Hepatocyte (in vitro differentiated cells): ENCODE data around the gene SYNJ2.

Source experiments
- EZH2 ChIP-seq: fragments of 200-600 bp; sonication (generic); IDR thresholded peaks from 2 replicates; pipeline ENCODE4 v1.6.1; 2016; ENCODE audit warnings: antibody characterized with exemption, mild to moderate bottlenecking, borderline replicate concordance
- EZH2phosphoT487 ChIP-seq: fragments of 200-600 bp; sonication (generic); IDR thresholded peaks from one replicate; pipeline ENCODE4 v1.6.1; 2018; ENCODE audit warnings: antibody characterized with exemption, mild to moderate bottlenecking, low read depth, moderate library complexity; ENCODE audit not compliant: unreplicated experiment, severe bottlenecking
- TF ChIP-seq, protein P1 (sequence below): fragments of 200-600 bp; sonication (generic); IDR thresholded peaks from 2 replicates; pipeline ENCODE4 v1.5.1; 2016; ENCODE audit warnings: antibody characterized with exemption, mild to moderate bottlenecking; ENCODE audit not compliant: poor library complexity

DNA sequence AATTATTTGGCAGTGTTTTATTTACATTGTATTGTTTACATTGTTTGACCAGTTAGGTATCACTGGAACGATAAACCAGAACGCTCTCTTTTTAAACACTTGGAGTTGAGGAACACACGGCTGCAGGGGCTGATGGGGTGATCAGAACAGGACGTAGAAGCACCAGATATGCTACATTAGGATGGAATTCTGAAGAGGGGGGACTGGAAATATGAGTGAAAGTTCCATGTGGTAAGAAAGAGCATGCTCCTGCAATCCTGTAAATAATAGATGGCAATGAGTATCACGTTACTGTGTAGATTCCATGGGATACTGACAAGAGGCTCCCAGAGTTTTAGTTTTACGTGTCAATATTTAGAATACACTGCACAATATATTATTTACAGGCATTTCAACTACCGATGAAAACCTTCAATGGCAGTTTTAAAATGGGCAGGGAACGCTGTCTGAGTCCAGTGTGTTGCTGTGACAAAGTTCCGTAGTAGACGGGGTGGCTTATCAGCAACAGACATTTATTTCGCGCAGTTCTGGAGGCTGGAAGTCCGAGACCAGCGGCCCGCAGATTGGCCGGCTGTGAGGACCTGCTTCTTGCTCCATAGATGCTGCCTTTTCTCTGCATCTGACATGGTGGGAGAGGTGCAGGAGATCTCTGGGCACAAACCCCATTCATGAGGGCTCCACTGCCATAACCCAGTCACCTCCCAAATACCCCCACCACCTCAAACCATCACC, 43.1 kb downstream of the SYNJ2 start:
- TF ChIP-seq, protein P1, sequence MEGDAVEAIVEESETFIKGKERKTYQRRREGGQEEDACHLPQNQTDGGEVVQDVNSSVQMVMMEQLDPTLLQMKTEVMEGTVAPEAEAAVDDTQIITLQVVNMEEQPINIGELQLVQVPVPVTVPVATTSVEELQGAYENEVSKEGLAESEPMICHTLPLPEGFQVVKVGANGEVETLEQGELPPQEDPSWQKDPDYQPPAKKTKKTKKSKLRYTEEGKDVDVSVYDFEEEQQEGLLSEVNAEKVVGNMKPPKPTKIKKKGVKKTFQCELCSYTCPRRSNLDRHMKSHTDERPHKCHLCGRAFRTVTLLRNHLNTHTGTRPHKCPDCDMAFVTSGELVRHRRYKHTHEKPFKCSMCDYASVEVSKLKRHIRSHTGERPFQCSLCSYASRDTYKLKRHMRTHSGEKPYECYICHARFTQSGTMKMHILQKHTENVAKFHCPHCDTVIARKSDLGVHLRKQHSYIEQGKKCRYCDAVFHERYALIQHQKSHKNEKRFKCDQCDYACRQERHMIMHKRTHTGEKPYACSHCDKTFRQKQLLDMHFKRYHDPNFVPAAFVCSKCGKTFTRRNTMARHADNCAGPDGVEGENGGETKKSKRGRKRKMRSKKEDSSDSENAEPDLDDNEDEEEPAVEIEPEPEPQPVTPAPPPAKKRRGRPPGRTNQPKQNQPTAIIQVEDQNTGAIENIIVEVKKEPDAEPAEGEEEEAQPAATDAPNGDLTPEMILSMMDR, result no peak
- TF ChIP-seq EZH2phosphoT487, result no peak
- TF ChIP-seq EZH2, result no peak
